GM21717 (cell line): Measurements from ENCODE around the gene PRORP.
"Not testable (repeated sequence)": the region's sequence is repeated elsewhere in the genome, so short reads cannot be mapped to it uniquely, and the experiment has no call there.

Experiments used
- ATAC-seq: cut with Tn5 transposase; IDR thresholded peaks from one replicate; pipeline ENCODE4 v1.9.1; 2021; ENCODE audit warnings: mild to moderate bottlenecking, moderate library complexity; ENCODE audit not compliant: unreplicated experiment

The PRORP gene

GRCh38 chr14:35121887-35122695 lies at the start of gene PRORP, which contains the start of gene PPP2R3C:
Gene PRORP, plus strand, starts transcription at chr14:35122552. Its CDS starts 694 bp downstream, at chr14:35123246.
Gene PPP2R3C, minus strand, starts transcription at chr14:35121990. Its CDS starts 31 bp downstream, at chr14:35121959.
- peak; percentile 77 for ATAC-seq

GRCh38 chr14:35073486-35073885 lies 48.9 kb upstream of the PRORP start:
- ATAC-seq = no peak

DNA sequence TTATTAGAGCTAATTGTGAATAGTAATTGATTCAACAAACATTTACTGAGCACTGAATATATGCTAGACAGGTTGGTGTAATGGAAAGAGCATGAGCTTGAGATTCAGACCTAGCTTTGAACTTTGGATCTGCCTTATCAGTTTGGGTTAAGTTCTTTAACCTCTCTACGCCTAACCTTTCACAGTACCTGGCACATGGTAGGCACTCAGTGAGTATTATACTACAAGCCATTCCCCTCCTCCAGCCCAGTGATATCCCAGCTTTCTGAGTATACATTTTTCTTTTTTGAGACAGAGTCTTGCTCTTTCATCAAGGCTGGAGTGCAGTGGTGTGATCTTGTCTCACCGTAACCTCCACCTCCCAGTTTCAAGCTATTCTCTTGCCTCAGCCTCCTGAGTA lies 44.3 kb upstream of the PRORP start:
- no peak for ATAC-seq

DNA sequence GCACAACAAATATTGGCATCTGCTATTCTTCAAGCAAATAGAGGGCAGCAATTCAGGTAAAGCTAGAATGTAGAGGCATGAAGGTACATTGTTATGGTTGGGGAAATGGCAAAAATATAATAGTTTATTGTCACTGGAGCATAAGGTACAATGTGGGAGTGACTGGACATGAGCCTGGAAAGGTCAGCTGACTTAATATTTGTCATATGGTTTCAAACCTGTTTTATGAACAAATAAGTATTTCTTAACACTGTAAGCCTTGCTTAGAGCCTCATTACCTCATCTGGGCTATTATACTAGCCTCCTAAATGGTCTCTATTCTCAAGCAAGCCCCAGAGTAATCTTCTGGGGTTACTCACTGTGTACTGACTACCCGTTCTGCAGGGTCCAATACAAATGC lies 42.6 kb upstream of the PRORP start:
- no peak for ATAC-seq

DNA sequence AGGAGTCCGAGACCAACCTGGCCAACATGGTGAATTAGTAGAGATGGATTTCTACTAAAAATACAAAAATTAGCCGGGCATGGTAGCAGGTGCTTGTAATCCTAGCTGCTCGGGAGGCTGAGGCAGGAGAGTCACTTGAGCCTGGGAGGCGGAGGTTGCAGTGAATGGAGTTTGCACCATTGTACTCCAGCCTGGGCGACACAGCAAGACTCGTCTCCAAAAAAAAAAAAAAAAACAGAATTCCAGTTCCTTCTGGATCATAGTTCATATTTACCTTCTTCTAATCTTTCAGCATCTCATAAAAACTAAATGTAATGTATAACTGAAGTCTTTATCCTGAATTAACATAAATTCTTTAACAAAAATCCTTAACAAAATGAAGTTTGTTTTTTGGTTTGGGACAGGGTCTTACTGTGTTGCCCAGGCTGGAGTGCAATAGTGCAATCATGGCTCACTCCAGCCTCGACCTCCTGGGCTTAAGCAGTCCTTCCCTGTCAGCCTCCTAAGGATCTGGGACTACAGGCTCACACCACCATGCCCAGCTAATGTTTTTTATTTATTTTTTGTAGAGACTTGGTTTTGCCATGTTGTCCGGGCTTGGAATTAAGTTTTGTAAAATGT lies 38.7 kb upstream of the PRORP start:
- ATAC-seq = no peak

- ATAC-seq = no peak
These were observed 36.9 kb upstream of the PRORP start for GRCh38 chr14:35085441-35085840.

GRCh38 chr14:35088514-35088913 lies 33.8 kb upstream of the PRORP start:
- ATAC-seq = no peak

GRCh38 chr14:35094645-35095044 lies 27.7 kb upstream of the PRORP start:
- not testable (repeated sequence) for ATAC-seq

DNA sequence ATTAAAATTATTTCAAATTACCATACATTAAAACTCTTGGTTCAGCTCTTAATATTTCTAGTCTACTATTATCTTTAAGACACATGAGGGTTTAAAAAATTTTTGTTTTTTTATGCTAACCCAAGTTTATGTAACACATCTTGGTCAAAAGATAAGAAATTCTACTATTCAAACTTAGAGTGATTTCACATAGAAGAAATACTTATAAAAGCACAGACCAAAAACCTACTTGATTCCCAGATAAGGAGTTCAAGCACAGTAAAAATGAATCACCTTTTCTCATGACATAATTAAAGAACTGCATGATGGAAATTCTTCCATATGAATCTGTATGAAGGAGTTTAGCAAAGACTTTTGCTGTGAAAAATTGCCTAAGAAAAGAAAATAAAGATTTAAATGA lies 14.5 kb upstream of the PRORP start:
- ATAC-seq = no peak

GRCh38 chr14:35112641-35113040 lies 9.7 kb upstream of the PRORP start:
- ATAC-seq = no peak

- no peak for ATAC-seq
These were observed 8.9 kb upstream of the PRORP start for GRCh38 chr14:35113308-35113950.

DNA sequence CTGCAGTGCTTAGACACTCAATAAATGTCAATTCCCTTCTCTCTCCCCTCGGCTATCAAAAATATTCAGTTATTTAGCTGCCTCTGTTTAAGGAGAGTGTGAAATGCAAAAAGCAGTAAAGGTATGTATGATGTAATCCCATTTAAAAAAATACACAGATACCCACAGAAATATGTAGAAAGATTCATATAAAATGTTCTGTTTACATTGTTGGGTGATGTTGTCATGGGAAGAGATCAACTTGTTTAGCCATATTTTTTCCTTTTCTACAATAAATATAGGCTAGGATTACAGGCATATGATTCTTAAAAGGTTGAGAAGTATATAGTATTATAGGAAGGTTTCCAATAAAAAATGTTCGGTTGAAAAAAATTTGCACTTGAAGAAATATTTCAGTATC lies 8.3 kb upstream of the PRORP start:
- ATAC-seq = no peak

- ATAC-seq = no peak
These were observed 6.1 kb upstream of the PRORP start for GRCh38 chr14:35116242-35116641.

GRCh38 chr14:35117112-35117511 lies 5.2 kb upstream of the PRORP start:
- ATAC-seq = no peak

GRCh38 chr14:35121026-35121886 lies 1.1 kb upstream of the PRORP start:
- peak; percentile 3 for ATAC-seq

- ATAC-seq = peak; percentile 7
These were observed 490 bp downstream of the PRORP start for GRCh38 chr14:35122696-35123387.

DNA sequence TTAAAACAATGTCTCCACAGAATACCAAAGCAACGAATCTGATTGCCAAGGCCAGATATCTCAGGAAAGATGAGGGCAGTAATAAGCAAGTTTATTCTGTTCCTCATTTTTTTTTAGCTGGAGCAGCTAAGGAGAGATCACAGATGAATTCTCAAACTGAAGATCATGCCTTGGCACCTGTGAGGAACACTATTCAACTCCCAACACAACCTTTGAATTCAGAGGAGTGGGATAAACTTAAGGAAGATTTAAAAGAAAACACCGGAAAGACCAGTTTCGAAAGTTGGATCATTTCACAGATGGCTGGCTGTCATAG lies 994 bp downstream of the PRORP start:
- no peak for ATAC-seq

GRCh38 chr14:35124127-35124526 lies 1.8 kb downstream of the PRORP start:
- no peak for ATAC-seq

DNA sequence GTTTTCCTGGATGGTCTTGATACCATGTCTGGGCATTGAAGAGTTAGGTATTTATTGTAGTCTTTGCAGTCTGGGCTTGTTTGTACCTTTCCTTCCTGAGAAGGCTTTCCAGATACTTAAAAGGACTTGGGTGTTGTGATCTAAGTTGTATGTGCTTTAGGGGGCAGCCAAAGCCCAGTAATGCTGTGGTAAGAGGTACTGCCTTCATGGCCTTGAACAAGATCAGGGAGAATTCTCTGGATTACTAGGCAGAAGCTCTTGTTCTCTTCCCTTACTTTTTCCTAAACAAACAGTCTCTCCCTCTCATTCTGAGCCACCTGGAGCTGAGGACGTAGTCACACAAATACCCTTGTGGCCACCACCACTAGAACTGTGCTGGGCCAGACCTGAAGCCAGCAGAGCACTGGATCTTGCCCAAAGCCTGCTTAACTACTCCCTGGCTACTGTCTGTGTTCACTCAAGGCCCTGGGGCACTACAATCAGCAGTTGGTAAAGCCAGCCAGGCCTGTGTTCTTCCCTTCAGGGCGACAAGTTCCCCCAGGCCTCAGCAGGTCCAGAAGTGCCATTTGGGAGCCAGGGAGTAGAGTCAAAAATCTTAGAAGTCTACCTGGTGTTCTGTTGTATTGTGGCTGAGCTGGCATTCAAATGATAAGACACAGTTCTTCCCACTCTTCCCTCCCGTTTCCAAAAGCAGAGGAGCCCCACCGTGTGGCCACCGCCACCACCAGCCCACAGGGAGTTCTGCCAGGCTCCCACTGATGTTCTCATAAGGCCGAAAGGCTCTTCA lies 11.4 kb downstream of the PRORP start:
- no peak for ATAC-seq
